NCI-H1048 (cell line): ENCODE measurements around the gene ERI3.

ENCODE experiments used
- DNase-seq: peaks from one replicate; lab custom pipeline; 2025; lab: John Stamatoyannopoulos, UW

ERI3 gene

GRCh38 chr1:44261171-44261817 lies 93.8 kb downstream of the ERI3 start:
- no peak for DNase-seq

- DNase-seq: no peak
These were observed 94.3 kb downstream of the ERI3 start for GRCh38 chr1:44260792-44261170.

- DNase-seq: no peak
These were observed 96.0 kb downstream of the ERI3 start for GRCh38 chr1:44259090-44259489.

GRCh38 chr1:44256762-44257554 lies 98.1 kb downstream of the ERI3 start:
- DNase-seq: no peak

GRCh38 chr1:44254392-44254910 lies 100.6 kb downstream of the ERI3 start:
- DNase-seq: no peak

GRCh38 chr1:44251989-44252671 lies 102.9 kb downstream of the ERI3 start:
- DNase-seq: no peak

- no peak for DNase-seq
These were observed 103.6 kb downstream of the ERI3 start for GRCh38 chr1:44251486-44251885.

- DNase-seq: no peak
These were observed 104.8 kb downstream of the ERI3 start for GRCh38 chr1:44250068-44250781.

- no peak for DNase-seq
These were observed 105.5 kb downstream of the ERI3 start for GRCh38 chr1:44249543-44249942.

- no peak for DNase-seq
These were observed 108.3 kb downstream of the ERI3 start for GRCh38 chr1:44246806-44247205.

GRCh38 chr1:44244986-44245385 lies 110.1 kb downstream of the ERI3 start:
- no peak for DNase-seq

- DNase-seq: no peak
These were observed 111.1 kb downstream of the ERI3 start for GRCh38 chr1:44243782-44244495.

- no peak for DNase-seq
These were observed 112.3 kb downstream of the ERI3 start for GRCh38 chr1:44242746-44243145.

GRCh38 chr1:44240802-44241671 lies 114.0 kb downstream of the ERI3 start:
- no peak for DNase-seq

- DNase-seq: no peak
These were observed 115.1 kb downstream of the ERI3 start for GRCh38 chr1:44239961-44240371.

GRCh38 chr1:44239331-44239960 lies 115.6 kb downstream of the ERI3 start:
- DNase-seq: no peak

- DNase-seq: no peak
These were observed 116.4 kb downstream of the ERI3 start for GRCh38 chr1:44238660-44239059.

GRCh38 chr1:44237721-44238457 lies 117.2 kb downstream of the ERI3 start:
- DNase-seq: no peak
